ENCODE data around the gene CDX1.

DNA sequence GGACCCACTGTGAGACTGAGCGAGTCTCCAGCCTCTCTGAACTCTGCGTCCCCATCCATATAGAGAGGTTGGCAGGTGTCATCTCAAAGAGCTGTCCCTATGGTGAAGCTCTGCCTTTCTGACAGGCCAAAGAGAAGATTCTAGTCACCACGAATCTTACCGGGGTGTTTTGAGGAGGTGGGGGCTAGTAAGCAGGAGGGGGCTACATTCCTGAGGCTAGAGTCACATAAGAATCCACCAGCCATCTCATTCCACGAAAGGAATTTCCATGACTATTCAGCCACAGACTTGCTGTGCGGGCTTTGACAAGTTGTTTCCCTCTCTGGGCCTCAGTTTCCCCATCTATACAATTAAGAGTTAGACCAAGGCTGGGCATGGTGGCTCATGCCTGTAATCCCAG is 27.2 kb upstream of the CDX1 start:
- TF ChIP-seq EZH2 (IDR thresholded peaks at IDR 0.05): no peak
- TF ChIP-seq POLR2AphosphoS5 (IDR thresholded peaks at IDR 0.05; ENCODE audit: borderline replicate concordance, low read depth, low read length): no peak

All from SK-N-MC (cell line).